CD4-positive, alpha-beta T cell (primary cell): ENCODE measurements around the gene SLC19A1. TPM values are rescaled to one million over a fixed set of nuclear protein-coding genes. Genes with fewer than 3 reads are reported as not detected.
A peak's percentile ranks its signal among the peaks of the same experiment; 100 is the strongest.

Source experiments
- ATAC-seq: fragments of 200-7000 bp; cut with Tn5 transposase; one replicate; pipeline ENCODE4 v1.10.0; 2022; ENCODE audit warnings: mild to moderate bottlenecking; ENCODE audit not compliant: poor library complexity
- CTCF ChIA-PET: fragments of 350-600 bp; sonication (Branson Sonifier 250); formaldehyde crosslinking; loops from one replicate; lab custom pipeline; 2021; ENCODE audit warnings: antibody characterized with exemption, inconsistent platforms; lab: Charles Lee
- POLR2A ChIA-PET: fragments of 350-600 bp; sonication (Branson Sonifier 250); formaldehyde crosslinking; loops from one replicate; lab custom pipeline; 2021; ENCODE audit warnings: antibody characterized with exemption, inconsistent platforms; lab: Charles Lee
- DNase-seq, 14 experiments: peaks; one replicate each; pipeline ENCODE4 v3.0.0-alpha.2; 2013 to 2020; ENCODE audit warnings: mixed read lengths in 2 of 14
- H3K27ac ChIP-seq, 2 donors: one replicate each; pipeline versions ENCODE4 v1.5.1 to v1.7.0; 2013; ENCODE audit warnings: low read length in 2 of 2, low read depth in 1 of 2, mild to moderate bottlenecking in 1 of 2
- H3K27me3 ChIP-seq, 2 experiments: 1 replicate in 1 of 2; 2 replicates in 1 of 2; pipeline versions ENCODE4 v1.6.1 to v1.7.0; 2013; ENCODE audit warnings: low read length in 2 of 2, control low read depth in 1 of 2, mild to moderate bottlenecking in 1 of 2, moderate library complexity in 1 of 2; ENCODE audit not compliant: insufficient read depth in 2 of 2, control insufficient read depth in 1 of 2
- H3K36me3 ChIP-seq: one replicate; pipeline ENCODE4 v1.6.1; 2013; ENCODE audit warnings: low read length, control low read depth; ENCODE audit not compliant: insufficient read depth
- H3K4me1 ChIP-seq: one replicate; pipeline ENCODE4 v1.6.1; 2013; ENCODE audit warnings: low read length, control low read depth; ENCODE audit not compliant: insufficient read depth
- H3K4me3 ChIP-seq: one replicate; pipeline ENCODE4 v1.5.1; 2013; ENCODE audit warnings: mild to moderate bottlenecking, low read length, moderate library complexity
- H3K9me3 ChIP-seq, 2 experiments: 1 replicate in 1 of 2; 2 replicates in 1 of 2; pipeline versions ENCODE4 v1.6.1 to v1.7.0; 2013; ENCODE audit warnings: low read length in 2 of 2, mild to moderate bottlenecking in 2 of 2, control low read depth in 1 of 2, moderate library complexity in 1 of 2; ENCODE audit not compliant: control insufficient read depth in 1 of 2, insufficient read depth in 1 of 2
- H3K27ac Mint-ChIP-seq: one replicate; pipeline ENCODE4 v1.8.0; 2020; ENCODE audit warnings: mixed read lengths
- H3K27me3 Mint-ChIP-seq: one replicate; pipeline ENCODE4 v1.8.0; 2021; ENCODE audit warnings: mixed read lengths
- H3K36me3 Mint-ChIP-seq: one replicate; pipeline ENCODE4 v1.8.0; 2021; ENCODE audit warnings: low read depth, mixed read lengths
- H3K4me1 Mint-ChIP-seq: one replicate; pipeline ENCODE4 v1.8.0; 2021; ENCODE audit warnings: low read depth, mixed read lengths
- H3K4me3 Mint-ChIP-seq: one replicate; pipeline ENCODE4 v1.8.0; 2020; ENCODE audit warnings: mild to moderate bottlenecking, mixed read lengths
- H3K9me3 Mint-ChIP-seq: one replicate; pipeline ENCODE4 v1.8.0; 2020; ENCODE audit warnings: mixed read lengths
- CTCF ChIP-seq: fragments of 200-600 bp; IDR thresholded peaks from one replicate; pipeline ENCODE4 v1.8.0; 2022; ENCODE audit warnings: antibody characterized with exemption, mild to moderate bottlenecking
- intact Hi-C, 2 experiments: fragments of 100-400 bp; cut with DNase I in 1 of 2; cut with micrococcal nuclease in 1 of 2; formaldehyde crosslinking; loops; one replicate each; pipeline versions ENCODE4 v1.15.1 to v1.9.0; 2023 to 2025; cut with DNase I, micrococcal nuclease
- total RNA-seq, 174 experiments: library from RNA in 2 of 174; stranded (reverse) in 2 of 174; gene quantifications; one replicate each; pipeline ENCODE4 v1.2.3 and lab custom pipeline; 2021 to 2026

Gene SLC19A1
- total RNA-seq, 2 experiments from 2014 or later, result 11.5 to 12.0 TPM

GRCh38 chr21:45536301-45537081 lies 5.7 kb downstream of the SLC19A1 start:
- ATAC-seq (no peak), DNase-seq (peak in 1 of 14 experiments; percentile 1)
- Mint-ChIP-seq H3K27ac (peak overlapping the region; percentile 40), H3K4me1 (peaks cover 24% of the 10 kb centered on the region), H3K36me3 (peaks cover 13% of the 10 kb centered on the region), H3K27me3 (no peaks in the 10 kb centered on the region), H3K9me3 (no peaks in the 10 kb centered on the region), H3K4me3 (peak overlapping the region; percentile 46)
- POLR2A ChIA-PET, result no interaction called here
- Histone ChIP-seq H3K27me3 (no peaks in the 10 kb centered on the region), H3K27ac (no peak overlapping the region), H3K36me3 (peaks cover 4% of the 10 kb centered on the region), H3K4me3 (no peak overlapping the region), H3K9me3 (peaks cover 0 to 6% of the 10 kb centered on the region in 2 experiments), H3K4me1 (peaks cover 39% of the 10 kb centered on the region)
- CTCF ChIA-PET, result no interaction called here
- intact Hi-C loops, result no loop called here
- TF ChIP-seq CTCF, result no peak

- H3K4me3 Mint-ChIP-seq, result no peak overlapping the region
- CTCF ChIA-PET, result interaction anchor here (0.6 kb wide), 1 partner anchor 34 kb away, joined by 3 read pairs; no protein-coding TSS in a partner anchor
These were observed 6.7 kb downstream of the SLC19A1 start for GRCh38 chr21:45535341-45536081.

More at GRCh38 chr21:45535341-45536081, 6.7 kb downstream of the SLC19A1 start:
- Mint-ChIP-seq H3K4me1 (peaks cover 18% of the 10 kb centered on the region), H3K9me3 (no peaks in the 10 kb centered on the region), H3K36me3 (peaks cover 13% of the 10 kb centered on the region), H3K27ac (peak overlapping the region; percentile 40), H3K27me3 (no peaks in the 10 kb centered on the region)
- Histone ChIP-seq H3K27ac (no peak overlapping the region), H3K9me3 (peaks cover 0 to 6% of the 10 kb centered on the region in 2 experiments), H3K4me1 (peaks cover 30% of the 10 kb centered on the region), H3K36me3 (peaks cover 9% of the 10 kb centered on the region), H3K4me3 (no peak overlapping the region), H3K27me3 (no peaks in the 10 kb centered on the region)
- intact Hi-C loops, result no loop called here
- POLR2A ChIA-PET, result no interaction called here
- DNase-seq (peak in 2 of 14 experiments; percentile 5 to 46), ATAC-seq (peak; percentile 39)
- no peak for TF ChIP-seq CTCF
